Forelimb muscle (tissue), 1 donor: ENCODE data around the gene VWA5B1. TPM values are rescaled to one million over a fixed set of nuclear protein-coding genes. Genes with fewer than 3 reads are reported as not detected.
A peak's percentile ranks its signal among the peaks of the same experiment; 100 is the strongest.
"Not testable (repeated sequence)": the region's sequence is repeated elsewhere in the genome, so short reads cannot be mapped to it uniquely, and the experiment has no call there.

Experiments
- DNase-seq: peaks from one replicate; pipeline ENCODE4 v3.0.0-alpha.2; 2013; ENCODE audit warnings: low read depth
- polyA plus RNA-seq: library from polyadenylated mRNA; unstranded; fragments of 120-200 nt; gene quantifications from one replicate; pipeline ENCODE4 v1.2.1, GENCODE V29; 2013; ENCODE audit not compliant: insufficient read length

VWA5B1 gene
- 0.13 TPM for polyA plus RNA-seq

GRCh38 chr1:20290624-20291597, at the start of gene VWA5B1:
Gene VWA5B1 (plus strand): TSS chr1:20290875. CDS start chr1:20310602, 19,727 bp downstream.
- DNase-seq, result no peak

- no peak for DNase-seq
Measured at GRCh38 chr1:20242890-20243479, 47.7 kb upstream of the VWA5B1 start.

DNA sequence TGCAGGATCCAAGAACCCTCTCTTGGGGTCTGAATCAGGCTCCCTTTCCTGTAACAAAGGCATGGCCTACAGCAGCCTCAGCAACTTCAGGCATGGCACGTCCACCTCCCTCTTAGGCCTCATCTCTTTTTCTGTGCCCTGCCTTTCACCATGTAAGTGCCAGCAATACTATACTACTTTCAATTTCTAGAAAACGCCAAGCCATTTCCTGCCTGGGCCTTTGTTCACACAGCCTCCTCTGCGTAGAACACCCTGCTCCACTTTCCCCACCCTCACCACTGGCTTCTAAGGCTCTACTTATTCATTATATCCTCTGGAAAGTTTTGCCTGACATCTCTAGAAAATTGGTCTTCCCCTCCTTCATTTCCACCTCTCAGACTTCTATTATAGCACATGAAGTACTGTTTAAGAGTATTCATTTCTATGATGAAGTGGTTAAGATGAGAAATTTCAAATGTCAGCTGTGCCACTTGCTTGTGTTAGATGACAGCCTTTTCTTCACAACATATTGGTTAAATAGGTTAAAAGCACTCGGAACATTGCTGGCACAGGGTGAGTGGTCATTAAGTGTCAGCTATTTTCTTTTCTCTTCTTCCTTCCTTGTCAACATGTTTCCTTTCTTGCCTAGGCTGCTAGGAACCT, 41.6 kb upstream of the VWA5B1 start:
- no peak for DNase-seq

DNA sequence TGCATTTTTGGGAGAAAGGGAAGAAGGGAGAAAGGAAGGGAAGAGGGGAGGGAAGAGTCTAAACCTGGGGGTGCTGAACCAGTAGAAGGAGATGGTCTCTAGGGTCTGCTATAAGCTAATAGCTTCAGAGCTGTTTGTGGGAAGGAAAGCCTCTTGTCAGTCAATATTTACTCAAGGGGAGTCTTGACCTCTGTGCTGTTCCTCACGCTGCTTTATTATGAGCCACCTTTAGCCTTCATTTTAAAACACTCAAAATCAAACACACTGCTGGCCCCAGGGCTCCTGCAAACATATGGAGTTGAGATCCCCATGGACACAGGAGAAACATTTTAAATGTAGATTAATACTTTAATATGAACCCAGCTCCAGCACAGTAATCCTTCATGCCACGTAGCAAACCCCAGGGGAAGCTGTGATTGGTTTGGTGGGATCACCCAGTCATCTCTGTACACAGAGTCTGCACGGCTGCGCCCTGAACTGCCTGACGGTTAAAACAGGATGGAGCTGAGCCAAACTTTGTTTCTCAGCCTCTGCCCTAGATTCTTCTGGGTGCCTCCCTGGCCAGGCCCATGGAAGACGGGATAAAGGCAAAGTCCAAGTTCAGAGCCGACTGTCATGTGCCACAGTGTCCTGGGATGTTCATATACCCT, 40.2 kb upstream of the VWA5B1 start:
- peak; percentile 5 for DNase-seq

- no peak for DNase-seq
Measured at GRCh38 chr1:20252587-20252986, 38.1 kb upstream of the VWA5B1 start.

GRCh38 chr1:20255666-20256065, 35.0 kb upstream of the VWA5B1 start:
- DNase-seq, result no peak

DNA sequence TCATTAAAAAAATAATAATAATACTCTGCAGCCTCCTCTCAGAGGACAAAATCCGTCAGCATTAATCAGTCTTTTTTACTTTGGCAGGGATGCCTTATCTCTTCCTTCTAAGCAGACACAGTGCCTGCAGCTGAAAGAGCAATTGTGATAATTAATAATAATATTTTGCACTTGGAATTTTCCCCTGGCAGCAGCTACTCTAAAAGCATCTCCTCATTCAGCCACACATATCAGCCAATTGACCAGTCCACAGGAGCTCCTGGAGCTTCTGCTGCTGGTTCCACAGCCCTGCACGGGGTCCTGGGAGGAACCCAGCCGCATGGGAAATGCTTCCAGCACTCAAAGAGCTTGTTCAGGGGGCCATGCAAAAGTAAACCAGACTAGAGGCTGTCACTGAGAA, 31.0 kb upstream of the VWA5B1 start:
- DNase-seq, result no peak

GRCh38 chr1:20261095-20261494, 29.6 kb upstream of the VWA5B1 start:
- DNase-seq, result no peak

DNA sequence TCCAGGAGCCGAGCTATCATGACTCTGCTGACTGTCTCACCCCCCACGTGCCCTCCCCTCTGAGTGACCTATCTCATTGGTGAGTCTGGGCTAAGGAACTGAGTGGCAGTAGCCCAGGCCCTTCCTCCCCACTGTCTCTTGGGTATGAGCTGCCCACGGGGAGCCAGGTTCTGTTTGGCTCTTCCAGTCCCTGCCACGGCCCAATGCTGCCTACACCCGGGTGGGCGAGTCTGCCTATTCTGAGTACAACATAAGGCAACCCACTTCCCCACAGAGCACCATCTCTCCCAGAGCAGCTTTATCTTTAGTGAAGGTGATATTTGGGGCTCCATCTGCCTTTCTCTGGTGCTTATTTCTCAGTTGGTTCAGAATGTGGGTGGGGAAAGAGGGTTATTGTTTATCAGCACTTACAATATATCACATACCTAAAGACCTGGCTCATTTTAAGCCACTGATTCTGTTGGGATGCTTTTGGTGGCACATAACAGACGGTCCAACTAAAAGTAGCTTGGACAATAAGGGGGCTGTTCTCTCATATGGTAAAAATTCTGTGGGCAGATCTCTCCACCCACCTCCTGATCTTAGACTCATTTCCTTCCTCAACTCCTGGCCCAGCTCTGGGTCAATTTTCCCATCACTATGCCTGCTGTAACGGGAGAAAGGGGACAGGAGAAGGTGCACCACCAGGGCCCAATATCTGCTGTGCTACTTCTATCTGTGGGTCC, 27.7 kb upstream of the VWA5B1 start:
- no peak for DNase-seq

DNA sequence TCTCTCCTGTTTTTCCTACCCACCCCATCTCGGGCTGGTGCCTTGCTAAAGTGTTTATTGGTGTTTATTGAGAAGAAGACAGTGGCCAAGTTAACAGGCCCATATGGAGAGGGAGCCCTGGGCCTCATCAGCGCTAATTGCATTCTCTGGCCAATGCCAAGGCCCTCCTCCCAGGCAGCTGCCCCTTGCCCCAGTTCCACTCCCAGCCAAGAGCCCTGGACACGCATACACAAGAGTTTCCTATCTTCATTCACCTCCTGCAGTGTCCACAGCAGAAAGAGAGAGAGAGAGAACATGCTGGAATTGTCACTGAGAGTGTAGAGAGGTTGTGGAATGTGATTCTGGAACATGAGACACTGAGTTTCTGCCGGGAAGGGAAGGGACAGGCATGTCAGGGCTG, 25.4 kb upstream of the VWA5B1 start:
- peak; percentile 4 for DNase-seq

DNA sequence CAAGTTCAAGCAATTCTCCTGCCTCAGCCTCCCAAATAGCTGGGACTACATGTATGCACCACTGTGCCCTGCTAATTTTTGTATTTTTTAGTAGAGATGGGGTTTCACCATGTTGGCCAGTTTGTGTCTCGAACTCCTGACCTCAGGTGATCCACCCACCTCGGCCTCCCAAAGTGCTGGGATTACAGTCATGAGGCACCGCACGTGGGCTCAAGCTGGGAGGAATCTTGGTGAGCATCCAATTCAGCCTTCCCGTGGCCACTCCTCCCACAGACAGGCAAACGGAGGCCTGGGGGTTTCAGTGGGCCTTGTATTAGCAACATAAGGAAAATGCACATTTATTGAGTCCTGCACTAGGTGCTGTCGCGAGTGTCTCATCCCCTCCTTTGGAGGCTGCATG, 24.5 kb upstream of the VWA5B1 start:
- DNase-seq, result no peak

DNA sequence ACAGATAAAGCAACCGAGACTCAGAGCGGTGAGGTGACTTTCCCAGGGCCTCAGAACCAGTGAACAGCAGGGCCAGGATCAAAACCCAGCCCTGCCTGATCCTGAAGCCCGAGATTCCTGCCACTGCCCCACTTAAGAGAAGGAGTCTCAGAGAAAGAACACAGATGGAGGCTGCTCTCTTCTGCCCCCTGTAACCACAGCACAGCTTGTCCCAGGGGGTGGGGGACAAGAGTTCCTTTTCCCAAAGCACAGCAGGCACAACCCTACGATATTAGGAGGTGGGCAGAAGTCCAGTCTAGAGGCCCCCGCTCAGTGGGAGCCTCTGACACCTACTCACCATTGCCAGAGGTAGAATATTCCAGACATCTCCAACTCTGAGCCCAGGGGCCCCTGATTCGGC, 24.0 kb upstream of the VWA5B1 start:
- DNase-seq, result no peak

GRCh38 chr1:20271498-20272400, 18.9 kb upstream of the VWA5B1 start:
- DNase-seq, result no peak

GRCh38 chr1:20273716-20274115, 17.0 kb upstream of the VWA5B1 start:
- DNase-seq, result not testable (repeated sequence)

DNA sequence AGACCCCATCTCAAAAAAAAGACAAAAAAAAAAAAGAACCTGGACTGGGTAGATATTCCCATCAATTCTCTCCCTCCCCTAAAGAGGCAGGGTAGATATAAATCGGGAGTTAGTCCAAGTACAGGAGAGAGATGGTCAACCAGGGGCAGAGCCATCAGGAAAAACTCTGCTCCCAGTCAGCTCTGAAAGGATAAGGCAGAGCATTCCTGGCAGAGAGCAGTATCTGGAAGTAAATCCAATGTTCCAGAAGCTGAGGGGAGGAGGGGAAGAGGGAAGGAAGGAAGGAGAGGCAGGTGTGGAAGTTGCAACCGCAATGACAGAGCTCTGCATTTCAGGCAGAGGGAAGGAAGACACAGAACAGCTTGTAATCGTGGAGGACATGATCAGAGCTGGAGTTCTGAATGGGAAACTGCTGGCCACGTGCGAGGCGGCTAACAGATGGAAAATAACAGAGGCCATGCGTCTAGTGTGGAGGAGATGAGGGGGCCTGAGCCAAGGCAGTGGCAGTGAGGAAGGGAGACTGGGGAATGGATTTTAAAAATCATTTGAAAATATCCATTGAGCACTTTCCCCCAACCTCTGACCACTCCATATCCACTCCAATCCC, 15.3 kb upstream of the VWA5B1 start:
- no peak for DNase-seq

- DNase-seq, result no peak
Measured at GRCh38 chr1:20276485-20277159, 14.1 kb upstream of the VWA5B1 start.

GRCh38 chr1:20278692-20279130, 12.0 kb upstream of the VWA5B1 start:
- DNase-seq, result no peak

DNA sequence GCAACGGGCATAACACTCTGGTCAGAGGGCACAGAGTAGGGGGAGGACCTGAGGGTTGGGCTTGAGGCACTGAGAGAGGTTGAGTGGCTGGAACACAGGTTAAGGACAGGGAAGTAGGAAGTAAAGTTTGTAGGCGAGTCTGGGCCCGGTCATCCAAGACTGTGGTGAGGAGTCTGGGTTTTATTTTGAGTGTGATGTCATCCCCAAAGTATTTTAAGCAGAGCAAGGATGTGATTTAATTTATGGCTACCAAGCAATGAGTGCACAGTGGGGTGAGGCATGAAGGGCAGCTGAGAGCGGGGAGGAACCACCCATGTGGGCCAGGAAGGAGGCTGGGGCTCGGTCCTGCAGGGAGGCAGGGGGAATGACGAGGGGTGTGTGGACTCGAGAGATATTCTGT, 11.2 kb upstream of the VWA5B1 start:
- no peak for DNase-seq

GRCh38 chr1:20280341-20280740, 10.3 kb upstream of the VWA5B1 start:
- DNase-seq, result no peak
